CD14-positive monocyte (primary cell): ENCODE measurements around the gene RSL24D1. TPM values are rescaled to one million over a fixed set of nuclear protein-coding genes. Genes with fewer than 3 reads are reported as not detected.

Experiments used
- DNase-seq, 3 donors: peaks; one replicate each; pipeline ENCODE4 v3.0.0-alpha.2; 2011 to 2022
- H2AFZ ChIP-seq: 2 replicates; pipeline ENCODE4 v1.6.0; 2012; ENCODE audit warnings: mild to moderate bottlenecking, low read depth, low read length, inconsistent platforms; ENCODE audit not compliant: insufficient read depth, poor library complexity, severe bottlenecking
- H3K27ac ChIP-seq, 2 donors: 1 replicate in 1 of 2; 2 replicates in 1 of 2; pipeline ENCODE4 v1.5.1; 2012 to 2013; ENCODE audit warnings: low read length in 2 of 2, control low read depth in 1 of 2, inconsistent platforms in 1 of 2, low read depth in 1 of 2, mild to moderate bottlenecking in 1 of 2
- H3K27me3 ChIP-seq, 2 donors: one replicate each; pipeline versions ENCODE4 v1.6.0 to v1.6.1; 2011 to 2013; ENCODE audit warnings: low read length in 2 of 2; ENCODE audit not compliant: control insufficient read depth in 2 of 2, insufficient read depth in 2 of 2
- H3K36me3 ChIP-seq, 2 donors: replicated peaks in 1 of 2; 1 replicate in 1 of 2; 2 replicates in 1 of 2; pipeline versions ENCODE4 v1.5.1 to v1.6.1; 2012 to 2013; ENCODE audit warnings: low read length in 2 of 2, control low read depth in 1 of 2, inconsistent platforms in 1 of 2, mild to moderate bottlenecking in 1 of 2; ENCODE audit not compliant: insufficient read depth in 2 of 2, control insufficient read depth in 1 of 2
- H3K4me1 ChIP-seq, 2 donors: 1 replicate in 1 of 2; 2 replicates in 1 of 2; pipeline versions ENCODE4 v1.5.1 to v1.6.1; 2012 to 2013; ENCODE audit warnings: low read length in 2 of 2, control low read depth in 1 of 2, inconsistent platforms in 1 of 2, mild to moderate bottlenecking in 1 of 2, moderate library complexity in 1 of 2; ENCODE audit not compliant: insufficient read depth in 2 of 2, control insufficient read depth in 1 of 2
- H3K4me2 ChIP-seq: replicated peaks from 2 replicates; pipeline ENCODE3; 2012; ENCODE audit warnings: low read length, moderate library complexity, mild to moderate bottlenecking; ENCODE audit not compliant: poor library complexity, severe bottlenecking; ENCODE audit errors: extremely low read depth
- H3K4me3 ChIP-seq, 3 experiments: fragments of 200-600 bp in 1 of 3; sonication (generic) in 1 of 3; replicated peaks in 1 of 3; 1 replicate in 2 of 3; 2 replicates in 1 of 3; pipeline ENCODE4 v1.5.1; 2011 to 2013; ENCODE audit warnings: low read length in 3 of 3, mild to moderate bottlenecking in 3 of 3, control low read depth in 2 of 3, low read depth in 2 of 3, inconsistent platforms in 1 of 3, moderate library complexity in 1 of 3
- H3K79me2 ChIP-seq: 2 replicates; pipeline ENCODE4 v1.6.0; 2012; ENCODE audit warnings: mild to moderate bottlenecking, control low read depth, inconsistent platforms, low read length, moderate library complexity; ENCODE audit not compliant: insufficient read depth
- H3K9ac ChIP-seq: 2 replicates; pipeline ENCODE4 v1.6.0; 2017; ENCODE audit warnings: low read length, mild to moderate bottlenecking; ENCODE audit not compliant: insufficient read depth, poor library complexity, severe bottlenecking
- H3K9me3 ChIP-seq, 2 donors: replicated peaks in 1 of 2; 1 replicate in 1 of 2; 2 replicates in 1 of 2; pipeline versions ENCODE4 v1.5.1 to v1.6.1; 2012 to 2013; ENCODE audit warnings: low read length in 2 of 2, control low read depth in 1 of 2; ENCODE audit not compliant: control insufficient read depth in 1 of 2, insufficient read depth in 1 of 2
- H4K20me1 ChIP-seq: 2 replicates; pipeline ENCODE4 v1.6.0; 2012; ENCODE audit warnings: mild to moderate bottlenecking, low read length, control low read depth, moderate library complexity; ENCODE audit not compliant: insufficient read depth
- H3K27ac Mint-ChIP-seq, 7 donors: one replicate each; pipeline ENCODE4 v1.8.0; 2020; ENCODE audit warnings: mild to moderate bottlenecking in 7 of 7, mixed read lengths in 7 of 7, moderate library complexity in 6 of 7, inconsistent platforms in 2 of 7
- H3K27me3 Mint-ChIP-seq, 3 donors: one replicate each; pipeline ENCODE4 v1.8.0; 2021 to 2022; ENCODE audit warnings: low read depth in 3 of 3, mild to moderate bottlenecking in 3 of 3, mixed read lengths in 3 of 3, moderate library complexity in 3 of 3, inconsistent platforms in 1 of 3
- H3K36me3 Mint-ChIP-seq, 2 donors: one replicate each; pipeline ENCODE4 v1.8.0; 2020; ENCODE audit warnings: mixed read lengths in 2 of 2, inconsistent platforms in 1 of 2, mild to moderate bottlenecking in 1 of 2
- H3K4me1 Mint-ChIP-seq: one replicate; pipeline ENCODE4 v1.8.0; 2020; ENCODE audit warnings: mild to moderate bottlenecking, mixed read lengths
- H3K4me3 Mint-ChIP-seq, 2 donors: one replicate each; pipeline ENCODE4 v1.8.0; 2020; ENCODE audit warnings: mild to moderate bottlenecking in 2 of 2, mixed read lengths in 2 of 2, moderate library complexity in 1 of 2
- H3K9me3 Mint-ChIP-seq, 7 donors: one replicate each; pipeline ENCODE4 v1.8.0; 2020 to 2022; ENCODE audit warnings: mixed read lengths in 7 of 7, mild to moderate bottlenecking in 6 of 7, moderate library complexity in 6 of 7, inconsistent platforms in 2 of 7
- WGBS: methylation state at CpG from one replicate; pipeline ENCODE4 v1.1.5; 2013; ENCODE audit warnings: missing lambda C conversion rate; ENCODE audit not compliant: insufficient coverage; 5-methylcytosine and 5-hydroxymethylcytosine counted together
- intact Hi-C, 2 donors: fragments of 100-400 bp; cut with micrococcal nuclease; formaldehyde crosslinking; loops; one replicate each; pipeline versions ENCODE4 v1.15.0 to v1.15.1; 2023
- polyA plus RNA-seq, 3 donors: library from polyadenylated mRNA; depleted of rRNA in 1 of 3; unstranded in 2 of 3; stranded (reverse) in 1 of 3; fragments of 300-500 nt in 2 of 3; fragments of >200 nt in 1 of 3; fragmentation: Illumina TruSeq in 2 of 3; gene quantifications; 1 replicate in 2 of 3; 2 replicates in 1 of 3; pipeline ENCODE4 v1.2.3, GENCODE V29; 2012 to 2021
- TF ChIP-seq, protein P1 (sequence below): fragments of 200-600 bp; IDR thresholded peaks from one replicate; pipeline ENCODE4 v1.8.0; 2022; ENCODE audit warnings: antibody characterized with exemption, mild to moderate bottlenecking

Gene RSL24D1
- polyA plus RNA-seq, 3 donors, result 28.0 to 84.2 (median 73.0) TPM

DNA sequence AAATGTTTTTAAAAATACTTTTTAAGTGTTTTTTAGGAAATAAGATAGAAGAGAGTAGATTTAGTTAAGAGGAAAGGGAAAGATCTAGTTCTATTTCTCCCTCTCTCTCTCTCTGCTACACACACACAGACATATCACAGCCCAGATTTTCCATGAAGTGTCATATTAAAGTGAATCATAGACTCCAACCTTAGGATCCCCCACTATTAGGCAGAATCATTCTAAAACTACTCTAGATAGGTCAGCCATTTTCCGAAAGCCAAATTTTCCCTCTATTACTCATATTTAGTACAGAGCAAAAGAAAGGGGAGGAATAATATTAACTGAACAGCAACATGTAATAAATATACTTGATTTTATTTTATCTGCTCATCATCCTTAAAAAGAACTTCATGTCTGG is 45.1 kb upstream of the RSL24D1 start:
- Histone ChIP-seq H3K27me3 (no peaks in the 10 kb centered on the region), H3K79me2 (peaks cover 99% of the 10 kb centered on the region), H3K4me3 (no peak overlapping the region), H2AFZ (no peak overlapping the region), H3K4me1 (peaks cover 13 to 23% of the 10 kb centered on the region in 2 donors), H3K4me2 (no peak overlapping the region), H3K27ac (peak overlapping the region in 1 of 2 donors; percentile 33), H3K36me3 (peaks cover 14 to 52% of the 10 kb centered on the region in 2 donors), H4K20me1 (peaks cover 17% of the 10 kb centered on the region), H3K9me3 (no peaks in the 10 kb centered on the region), H3K9ac (no peak overlapping the region)
- Mint-ChIP-seq H3K4me1 (peaks cover 40% of the 10 kb centered on the region), H3K36me3 (peaks cover 23 to 47% of the 10 kb centered on the region in 2 donors), H3K27me3 (no peaks in the 10 kb centered on the region), H3K27ac (peak overlapping the region in 3 of 7 donors; percentile 30 to 75 (median 33)), H3K4me3 (no peak overlapping the region), H3K9me3 (no peaks in the 10 kb centered on the region)
- intact Hi-C loops, result no loop called here
- no peak for DNase-seq
- TF ChIP-seq, protein P1, sequence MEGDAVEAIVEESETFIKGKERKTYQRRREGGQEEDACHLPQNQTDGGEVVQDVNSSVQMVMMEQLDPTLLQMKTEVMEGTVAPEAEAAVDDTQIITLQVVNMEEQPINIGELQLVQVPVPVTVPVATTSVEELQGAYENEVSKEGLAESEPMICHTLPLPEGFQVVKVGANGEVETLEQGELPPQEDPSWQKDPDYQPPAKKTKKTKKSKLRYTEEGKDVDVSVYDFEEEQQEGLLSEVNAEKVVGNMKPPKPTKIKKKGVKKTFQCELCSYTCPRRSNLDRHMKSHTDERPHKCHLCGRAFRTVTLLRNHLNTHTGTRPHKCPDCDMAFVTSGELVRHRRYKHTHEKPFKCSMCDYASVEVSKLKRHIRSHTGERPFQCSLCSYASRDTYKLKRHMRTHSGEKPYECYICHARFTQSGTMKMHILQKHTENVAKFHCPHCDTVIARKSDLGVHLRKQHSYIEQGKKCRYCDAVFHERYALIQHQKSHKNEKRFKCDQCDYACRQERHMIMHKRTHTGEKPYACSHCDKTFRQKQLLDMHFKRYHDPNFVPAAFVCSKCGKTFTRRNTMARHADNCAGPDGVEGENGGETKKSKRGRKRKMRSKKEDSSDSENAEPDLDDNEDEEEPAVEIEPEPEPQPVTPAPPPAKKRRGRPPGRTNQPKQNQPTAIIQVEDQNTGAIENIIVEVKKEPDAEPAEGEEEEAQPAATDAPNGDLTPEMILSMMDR, result no peak
- no CpG with 5 or more reads among the region's 1 CpG for WGBS

DNA sequence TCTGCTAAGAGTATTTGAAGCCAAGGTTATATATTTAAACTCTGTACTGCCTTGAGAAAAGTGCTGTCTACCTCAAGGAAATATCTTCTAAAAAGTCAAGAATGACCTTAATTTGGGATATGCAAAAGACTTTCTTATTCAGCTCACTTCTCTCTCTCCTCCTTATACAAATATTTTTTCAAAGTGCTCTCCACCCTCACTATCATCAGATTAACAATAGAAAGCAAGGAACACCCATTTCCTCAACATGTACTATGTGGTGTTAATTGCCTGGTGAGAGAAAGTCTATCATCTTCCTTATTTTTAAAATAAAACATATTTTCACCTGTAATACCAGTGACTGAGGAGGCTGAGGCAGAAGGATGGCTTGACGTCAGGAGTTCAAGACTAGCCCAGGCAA is 44.4 kb upstream of the RSL24D1 start:
- no peak overlapping the region for H3K4me3 Mint-ChIP-seq
- Histone ChIP-seq H2AFZ (no peak overlapping the region), H3K4me2 (no peak overlapping the region), H3K9me3 (no peaks in the 10 kb centered on the region), H4K20me1 (peaks cover 18% of the 10 kb centered on the region), H3K36me3 (peaks cover 16 to 55% of the 10 kb centered on the region in 2 donors), H3K27ac (no peak overlapping the region), H3K9ac (no peak overlapping the region), H3K4me1 (peaks cover 6 to 16% of the 10 kb centered on the region in 2 donors), H3K4me3 (no peak overlapping the region), H3K27me3 (no peaks in the 10 kb centered on the region), H3K79me2 (peaks cover 99% of the 10 kb centered on the region)
- intact Hi-C loops, result no loop called here
- H3K9me3 Mint-ChIP-seq, result no peaks in the 10 kb centered on the region
- TF ChIP-seq, protein P1, result no peak
- H3K36me3 Mint-ChIP-seq, result peaks cover 25 to 50% of the 10 kb centered on the region in 2 donors
- H3K4me1 Mint-ChIP-seq, result peaks cover 33% of the 10 kb centered on the region
- H3K27ac Mint-ChIP-seq, result peak overlapping the region in 1 of 7 donors; percentile 20
- DNase-seq, result no peak
- no CpG with 5 or more reads among the region's 1 CpG for WGBS
- H3K27me3 Mint-ChIP-seq, result no peaks in the 10 kb centered on the region
